Adipocyte (in vitro differentiated cells): ENCODE results near the gene IL17RC.

ENCODE experiments used
- DNase-seq: peaks from one replicate; pipeline ENCODE4 v3.0.0-alpha.2; 2015; ENCODE audit warnings: low read depth
- H3K27me3 ChIP-seq: replicated peaks from 2 replicates; pipeline ENCODE4 v1.7.0; 2013; ENCODE audit warnings: mild to moderate bottlenecking, low read length, moderate library complexity; ENCODE audit not compliant: control insufficient read depth, insufficient read depth
- H3K36me3 ChIP-seq: 2 replicates; pipeline ENCODE4 v1.7.0; 2013; ENCODE audit warnings: low read length, mild to moderate bottlenecking, moderate library complexity; ENCODE audit not compliant: control insufficient read depth, insufficient read depth, severe bottlenecking
- H3K4me1 ChIP-seq: 2 replicates; pipeline ENCODE4 v1.7.0; 2013; ENCODE audit warnings: mild to moderate bottlenecking, low read length, moderate library complexity; ENCODE audit not compliant: control insufficient read depth, insufficient read depth
- H3K4me3 ChIP-seq: 2 replicates; pipeline ENCODE4 v1.7.0; 2013; ENCODE audit warnings: mild to moderate bottlenecking, low read length, moderate library complexity
- H3K9ac ChIP-seq: 2 replicates; pipeline ENCODE4 v1.7.0; 2013; ENCODE audit warnings: mild to moderate bottlenecking, low read length, moderate library complexity
- H3K9me3 ChIP-seq: 2 replicates; pipeline ENCODE4 v1.7.0; 2013; ENCODE audit warnings: mild to moderate bottlenecking, low read length, moderate library complexity; ENCODE audit not compliant: control insufficient read depth

IL17RC gene

DNA sequence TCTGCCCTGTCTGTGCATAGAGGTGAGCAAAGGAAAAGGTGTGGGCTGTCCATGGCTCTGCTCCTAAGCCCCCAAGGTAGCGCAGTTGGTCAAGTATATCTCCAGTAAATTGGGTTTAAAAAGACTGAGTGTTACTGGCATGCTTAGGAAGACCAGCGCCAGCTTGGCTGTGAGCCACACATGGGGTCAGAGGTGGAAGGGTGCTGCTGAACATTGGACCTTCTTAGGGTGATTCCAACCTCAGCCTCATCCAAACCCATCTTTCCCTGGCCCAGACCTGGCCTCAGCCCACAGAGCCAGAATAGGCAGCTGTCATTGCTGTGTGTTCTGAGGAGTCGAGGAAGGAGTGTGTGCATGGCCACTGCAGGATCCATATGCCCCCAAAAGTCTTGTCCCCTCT lies 8.6 kb upstream of the IL17RC start:
- DNase-seq = no peak
- Histone ChIP-seq H3K27me3 (no peaks in the 10 kb centered on the region), H3K9me3 (no peaks in the 10 kb centered on the region), H3K9ac (no peak overlapping the region), H3K4me3 (no peak overlapping the region), H3K4me1 (peaks cover 25% of the 10 kb centered on the region), H3K36me3 (peaks cover 10% of the 10 kb centered on the region)

DNA sequence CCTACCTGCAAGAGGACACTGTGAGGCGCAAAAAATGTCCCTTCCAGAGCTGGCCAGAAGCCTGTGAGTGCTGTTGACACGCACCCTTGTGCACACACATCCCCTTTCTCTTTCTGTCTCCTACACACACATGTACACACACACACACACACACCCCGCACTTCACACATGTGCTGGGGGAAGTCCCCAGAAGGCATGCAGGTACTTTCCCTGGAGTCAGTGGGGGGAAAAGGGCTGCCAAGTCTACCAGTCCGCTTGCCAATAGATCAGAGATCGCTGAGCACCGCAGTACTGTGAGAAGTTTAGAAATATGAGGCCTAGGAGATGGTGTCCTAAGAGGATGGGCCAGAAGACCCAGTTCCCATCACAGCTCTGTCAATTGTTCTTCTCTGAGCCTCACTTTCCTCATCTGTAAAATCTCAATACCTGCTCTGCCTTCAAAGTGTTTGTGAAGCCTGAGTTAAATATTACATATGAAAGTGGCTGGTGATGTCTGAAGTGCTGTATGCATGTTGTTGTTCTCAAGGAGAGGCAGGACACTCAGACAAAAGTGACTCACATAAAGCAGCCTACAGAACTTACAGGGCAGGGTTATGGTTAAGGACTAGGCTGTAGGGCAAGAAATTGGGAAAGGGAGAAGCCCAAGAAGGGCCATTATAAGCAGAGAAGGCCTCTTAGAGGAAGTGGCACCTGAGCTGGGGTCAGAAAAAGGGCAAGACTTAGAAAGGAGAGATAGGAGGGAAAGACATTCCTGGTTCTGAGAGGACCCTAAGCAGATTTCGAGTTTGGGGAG lies 7.5 kb upstream of the IL17RC start:
- Histone ChIP-seq H3K4me1 (peaks cover 29% of the 10 kb centered on the region), H3K9me3 (no peaks in the 10 kb centered on the region), H3K36me3 (peaks cover 10% of the 10 kb centered on the region), H3K9ac (no peak overlapping the region), H3K27me3 (no peaks in the 10 kb centered on the region), H3K4me3 (no peak overlapping the region)
- no peak for DNase-seq

DNA sequence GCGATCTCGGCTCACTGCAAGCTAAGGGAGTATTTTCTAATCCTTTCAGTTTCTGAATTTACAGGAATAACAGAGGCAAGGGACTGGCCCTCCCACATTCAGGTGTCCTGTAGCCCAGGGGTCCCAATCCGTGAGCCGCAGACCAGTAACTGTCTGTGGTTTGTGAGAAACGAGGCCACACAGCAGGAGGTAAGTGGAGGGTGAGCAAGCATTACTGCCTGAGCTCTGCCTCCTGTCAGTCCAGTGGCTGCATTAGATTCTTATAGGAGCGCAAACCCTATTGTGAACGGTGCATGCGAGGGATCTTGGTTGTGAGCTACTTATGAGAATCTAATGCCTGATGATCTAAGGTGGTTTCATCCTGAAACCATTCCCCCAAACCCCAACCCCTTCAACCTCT lies 5.0 kb upstream of the IL17RC start:
- Histone ChIP-seq H3K27me3 (no peaks in the 10 kb centered on the region), H3K36me3 (peaks cover 10% of the 10 kb centered on the region), H3K9ac (no peak overlapping the region), H3K9me3 (no peaks in the 10 kb centered on the region), H3K4me1 (peaks cover 41% of the 10 kb centered on the region), H3K4me3 (no peak overlapping the region)
- DNase-seq = no peak

DNA sequence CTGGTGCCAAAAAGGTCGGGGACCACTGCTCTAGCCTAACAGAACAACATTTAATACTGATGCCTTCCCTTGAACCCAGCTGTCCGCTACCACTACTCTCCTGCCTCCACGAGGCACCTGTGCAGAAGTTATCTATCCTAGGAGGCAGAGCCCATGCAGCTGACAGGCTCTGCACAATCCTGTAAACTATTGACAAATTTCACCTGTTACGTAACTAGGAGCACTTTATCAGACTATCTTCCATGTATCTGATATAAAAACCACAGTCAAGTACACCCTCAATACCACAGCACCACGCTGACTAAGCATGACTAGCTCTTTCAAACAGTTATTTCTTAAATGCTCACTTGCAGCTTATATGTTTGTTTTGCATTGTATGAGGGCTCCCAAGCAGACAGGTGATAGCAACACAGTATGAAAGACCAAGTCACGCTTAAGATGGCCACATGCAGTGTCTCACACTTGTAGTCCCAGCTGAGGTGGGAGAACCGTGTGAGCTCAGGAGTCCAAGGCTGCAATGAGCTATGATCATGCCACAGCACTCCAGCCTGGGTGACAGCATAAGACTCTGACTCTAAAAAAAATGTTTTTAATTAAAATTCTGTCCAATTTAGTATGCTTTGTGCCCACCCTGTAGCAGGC lies 4.5 kb upstream of the IL17RC start:
- Histone ChIP-seq H3K27me3 (no peaks in the 10 kb centered on the region), H3K36me3 (peaks cover 10% of the 10 kb centered on the region), H3K4me1 (peaks cover 46% of the 10 kb centered on the region), H3K9ac (peak overlapping the region; percentile 8), H3K9me3 (no peaks in the 10 kb centered on the region), H3K4me3 (no peak overlapping the region)
- peak; percentile 35 for DNase-seq

DNA sequence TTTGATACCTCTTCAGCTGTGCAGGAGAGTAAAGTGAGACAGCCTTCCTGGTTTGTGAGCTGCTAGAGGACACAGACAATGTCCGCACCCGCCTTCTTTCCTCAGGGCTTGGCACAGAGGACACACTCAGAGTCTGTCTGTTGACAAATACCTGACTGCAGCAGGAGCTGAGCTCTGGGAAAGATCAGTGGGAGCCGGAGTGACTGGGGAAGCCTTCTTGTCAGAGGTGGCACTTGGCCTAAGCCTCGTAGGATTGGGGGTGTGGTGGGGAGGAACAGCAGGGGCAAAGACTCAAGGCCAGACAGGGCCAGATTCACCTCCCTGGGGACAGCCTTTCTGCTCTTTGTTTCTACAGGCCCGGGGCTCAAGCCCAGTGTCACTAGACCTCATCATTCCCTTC lies 3.3 kb upstream of the IL17RC start:
- Histone ChIP-seq H3K9me3 (no peaks in the 10 kb centered on the region), H3K4me3 (no peak overlapping the region), H3K4me1 (peaks cover 57% of the 10 kb centered on the region), H3K27me3 (no peaks in the 10 kb centered on the region), H3K36me3 (peaks cover 4% of the 10 kb centered on the region), H3K9ac (peak overlapping the region; percentile 98)
- DNase-seq = no peak

DNA sequence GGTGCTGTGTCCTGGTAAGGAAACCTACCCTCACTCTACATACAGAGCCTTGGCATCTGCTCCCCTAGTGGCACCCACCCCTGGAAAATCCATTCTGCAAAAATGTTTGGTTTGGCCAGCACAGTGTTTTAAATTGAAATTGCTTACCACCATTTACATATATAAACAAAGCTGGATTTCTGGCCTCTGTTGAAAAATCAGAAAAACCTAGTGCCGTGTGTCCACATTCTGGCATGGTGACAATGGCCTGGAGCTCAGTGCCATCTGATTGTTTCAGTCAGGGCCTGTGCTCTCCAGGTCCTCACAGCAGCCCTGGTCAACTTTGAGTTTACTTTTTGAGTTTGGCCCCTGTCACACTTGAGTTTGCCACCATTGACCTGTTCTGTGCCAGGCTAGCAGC lies 2.9 kb upstream of the IL17RC start:
- DNase-seq = peak; percentile 51
- Histone ChIP-seq H3K4me1 (peaks cover 59% of the 10 kb centered on the region), H3K27me3 (no peaks in the 10 kb centered on the region), H3K36me3 (peaks cover 4% of the 10 kb centered on the region), H3K9ac (peak overlapping the region; percentile 98), H3K9me3 (no peaks in the 10 kb centered on the region), H3K4me3 (no peak overlapping the region)

DNA sequence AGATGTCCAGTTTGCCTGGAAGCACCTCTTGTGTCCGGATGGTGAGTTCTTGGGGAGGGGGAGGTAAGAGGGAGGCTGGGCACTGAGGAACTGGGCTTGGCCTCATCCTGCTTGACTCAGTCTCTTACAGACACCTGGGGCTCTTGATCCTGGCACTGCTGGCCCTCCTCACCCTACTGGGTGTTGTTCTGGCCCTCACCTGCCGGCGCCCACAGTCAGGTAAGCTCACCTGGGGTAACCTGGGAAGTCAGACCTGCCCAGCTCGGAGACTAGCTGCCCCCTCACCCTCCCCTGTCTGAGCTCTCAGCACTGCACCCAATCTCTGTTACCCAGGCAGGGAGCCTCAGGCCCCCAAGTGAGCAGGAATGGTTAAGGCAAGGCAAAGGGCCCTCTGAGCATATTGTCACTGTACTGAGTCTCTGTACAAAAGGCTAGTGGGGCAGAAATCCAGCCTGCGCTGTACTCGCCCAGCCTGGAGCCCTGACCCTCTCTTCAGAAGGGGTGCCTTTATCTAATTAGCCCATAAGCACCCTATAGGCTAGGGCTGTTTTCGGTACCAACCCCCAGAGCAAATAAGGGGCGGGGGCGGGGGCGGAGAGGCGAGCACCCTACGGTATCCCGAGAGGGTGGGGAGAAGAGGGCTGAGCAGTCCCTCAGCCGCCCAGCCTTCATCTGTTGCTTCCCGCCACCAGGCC lies 2.2 kb upstream of the IL17RC start:
- H3K4me1 ChIP-seq = peaks cover 54% of the 10 kb centered on the region
- H3K36me3 ChIP-seq = peaks cover 5% of the 10 kb centered on the region
- H3K9ac ChIP-seq = peak overlapping the region; percentile 98
- no peaks in the 10 kb centered on the region for H3K27me3 ChIP-seq
- H3K4me3 ChIP-seq = peak overlapping the region; percentile 81
- no peak for DNase-seq
- H3K9me3 ChIP-seq = no peaks in the 10 kb centered on the region

DNA sequence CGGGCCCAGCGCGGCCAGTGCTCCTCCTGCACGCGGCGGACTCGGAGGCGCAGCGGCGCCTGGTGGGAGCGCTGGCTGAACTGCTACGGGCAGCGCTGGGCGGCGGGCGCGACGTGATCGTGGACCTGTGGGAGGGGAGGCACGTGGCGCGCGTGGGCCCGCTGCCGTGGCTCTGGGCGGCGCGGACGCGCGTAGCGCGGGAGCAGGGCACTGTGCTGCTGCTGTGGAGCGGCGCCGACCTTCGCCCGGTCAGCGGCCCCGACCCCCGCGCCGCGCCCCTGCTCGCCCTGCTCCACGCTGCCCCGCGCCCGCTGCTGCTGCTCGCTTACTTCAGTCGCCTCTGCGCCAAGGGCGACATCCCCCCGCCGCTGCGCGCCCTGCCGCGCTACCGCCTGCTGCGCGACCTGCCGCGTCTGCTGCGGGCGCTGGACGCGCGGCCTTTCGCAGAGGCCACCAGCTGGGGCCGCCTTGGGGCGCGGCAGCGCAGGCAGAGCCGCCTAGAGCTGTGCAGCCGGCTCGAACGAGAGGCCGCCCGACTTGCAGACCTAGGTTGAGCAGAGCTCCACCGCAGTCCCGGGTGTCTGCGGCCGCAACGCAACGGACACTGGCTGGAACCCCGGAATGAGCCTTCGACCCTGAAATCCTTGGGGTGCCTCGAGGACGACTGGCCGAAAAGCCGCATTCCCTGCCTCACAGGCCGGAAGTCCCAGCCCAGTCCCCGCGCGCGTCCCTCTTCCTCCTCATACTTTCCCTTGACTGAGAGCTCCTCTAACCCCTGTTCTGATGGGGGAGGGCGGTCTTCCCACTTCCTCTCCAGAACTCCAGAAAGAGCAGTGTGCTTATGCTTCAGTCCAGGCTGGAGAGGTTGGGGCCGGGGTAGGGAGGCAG lies 1.4 kb upstream of the IL17RC start:
- Histone ChIP-seq H3K4me3 (peak overlapping the region; percentile 81), H3K4me1 (peaks cover 53% of the 10 kb centered on the region), H3K36me3 (peaks cover 12% of the 10 kb centered on the region), H3K27me3 (no peaks in the 10 kb centered on the region), H3K9ac (peak overlapping the region; percentile 98), H3K9me3 (no peaks in the 10 kb centered on the region)
- peak; percentile 82 for DNase-seq

DNA sequence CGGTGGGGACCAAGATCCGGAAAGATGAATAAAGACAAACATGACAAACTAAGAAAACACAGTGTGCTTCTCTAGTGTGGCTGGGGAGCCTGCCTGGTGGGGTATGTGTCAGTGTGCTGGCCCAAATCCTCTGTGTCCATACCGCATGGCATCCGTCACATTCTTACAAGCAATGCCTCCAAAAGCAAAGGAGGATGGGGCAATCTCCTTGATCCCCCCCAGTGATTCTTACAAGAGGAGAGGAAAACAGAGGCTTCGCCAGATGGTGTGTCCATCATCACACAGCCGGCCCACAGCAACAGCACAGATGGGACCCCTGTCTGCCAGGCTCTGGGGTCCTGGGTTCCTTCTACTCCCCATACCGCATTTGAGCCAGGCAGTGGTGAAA lies 558 bp upstream of the IL17RC start:
- Histone ChIP-seq H3K4me3 (peak overlapping the region; percentile 81), H3K27me3 (no peaks in the 10 kb centered on the region), H3K36me3 (peaks cover 18% of the 10 kb centered on the region), H3K9ac (peak overlapping the region; percentile 98), H3K4me1 (peaks cover 53% of the 10 kb centered on the region), H3K9me3 (no peaks in the 10 kb centered on the region)
- DNase-seq = peak; percentile 53

DNA sequence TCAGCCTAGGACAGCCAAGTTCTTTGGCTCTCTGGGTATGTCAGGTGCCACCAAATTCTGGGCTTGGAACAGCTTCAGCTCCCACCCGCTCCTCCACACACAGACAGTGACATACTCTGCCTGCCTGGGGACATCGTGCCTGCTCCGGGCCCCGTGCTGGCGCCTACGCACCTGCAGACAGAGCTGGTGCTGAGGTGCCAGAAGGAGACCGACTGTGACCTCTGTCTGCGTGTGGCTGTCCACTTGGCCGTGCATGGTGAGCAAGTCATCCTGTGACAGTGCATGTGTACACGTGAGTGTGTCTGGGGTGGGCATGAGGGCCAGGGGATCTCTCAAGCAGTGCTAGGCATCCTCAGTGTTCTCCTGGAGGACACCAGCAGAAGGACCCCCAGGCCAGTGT lies 922 bp downstream of the IL17RC start:
- H3K4me3 ChIP-seq = peak overlapping the region; percentile 81
- H3K9me3 ChIP-seq = no peaks in the 10 kb centered on the region
- peaks cover 42% of the 10 kb centered on the region for H3K4me1 ChIP-seq
- peaks cover 21% of the 10 kb centered on the region for H3K36me3 ChIP-seq
- H3K27me3 ChIP-seq = no peaks in the 10 kb centered on the region
- no peak for DNase-seq
- H3K9ac ChIP-seq = peak overlapping the region; percentile 98
